Right ventricle myocardium inferior (tissue), 1 donor: ENCODE results near the gene SPI1. TPM values are rescaled to one million over a fixed set of nuclear protein-coding genes. Genes with fewer than 3 reads are reported as not detected.

Experiments
- ATAC-seq: fragments of 200-7000 bp; cut with Tn5 transposase; one replicate; pipeline ENCODE4 v1.9.1; 2020; ENCODE audit warnings: mild to moderate bottlenecking, moderate library complexity
- DNase-seq: peaks from one replicate; pipeline ENCODE4 v3.0.0; 2021; ENCODE audit errors: missing footprints
- intact Hi-C: fragments of 100-400 bp; cut with DNase I; formaldehyde crosslinking; loops from one replicate; pipeline ENCODE4 v1.11.0; 2022
- total RNA-seq: library from RNA; stranded (reverse); fragmentation: NEBNext Ultra II Directional; extraction: Animal tissue kit (Norgen Biotek cat#: 25700); gene quantifications from one replicate; pipeline ENCODE4 v1.2.1, GENCODE V29; 2021
- donor health status: DM: no; HTN: yes; CAD: no; lungs with severe emphysema.

SPI1 gene
- total RNA-seq, 1 donor from 2014 or later, result 14.6 TPM

DNA sequence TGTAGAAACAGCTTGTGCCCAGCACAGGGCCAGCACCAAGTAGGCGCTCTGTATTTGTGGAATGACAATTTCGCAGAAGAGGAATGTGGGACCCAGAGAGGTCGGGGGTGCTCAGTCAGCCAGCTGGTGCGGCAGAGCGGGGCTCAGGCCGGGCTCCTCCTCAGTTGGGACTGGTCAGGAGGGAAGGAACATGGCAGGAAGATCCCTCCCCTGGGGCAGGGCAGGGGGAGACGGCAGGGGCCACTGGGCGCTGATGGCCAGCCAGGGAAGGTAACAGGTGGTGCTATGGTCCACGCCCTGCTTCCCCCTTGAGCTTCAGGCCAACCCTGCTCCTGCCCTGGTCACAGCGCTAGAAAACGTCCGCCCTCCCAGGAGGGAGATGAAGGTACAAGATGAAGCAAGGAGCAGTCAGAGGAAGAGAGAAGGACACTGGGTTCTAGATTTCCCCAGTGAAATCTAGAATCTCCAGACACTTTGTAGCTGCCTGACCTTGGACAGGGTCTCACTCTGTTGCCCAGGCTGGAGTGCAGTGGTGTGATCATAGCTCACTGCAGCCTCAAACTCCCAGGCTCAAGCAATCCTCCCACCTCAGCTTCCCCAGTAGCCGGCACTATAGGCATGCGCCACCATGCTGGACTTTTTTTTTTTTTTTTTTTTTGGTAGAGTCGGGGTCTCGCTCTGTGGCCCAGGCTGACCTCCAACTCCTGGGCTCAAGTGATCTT is 13.5 kb upstream of the SPI1 start:
- intact Hi-C loops, result no loop called here
- DNase-seq (no peak), ATAC-seq (no peak)

DNA sequence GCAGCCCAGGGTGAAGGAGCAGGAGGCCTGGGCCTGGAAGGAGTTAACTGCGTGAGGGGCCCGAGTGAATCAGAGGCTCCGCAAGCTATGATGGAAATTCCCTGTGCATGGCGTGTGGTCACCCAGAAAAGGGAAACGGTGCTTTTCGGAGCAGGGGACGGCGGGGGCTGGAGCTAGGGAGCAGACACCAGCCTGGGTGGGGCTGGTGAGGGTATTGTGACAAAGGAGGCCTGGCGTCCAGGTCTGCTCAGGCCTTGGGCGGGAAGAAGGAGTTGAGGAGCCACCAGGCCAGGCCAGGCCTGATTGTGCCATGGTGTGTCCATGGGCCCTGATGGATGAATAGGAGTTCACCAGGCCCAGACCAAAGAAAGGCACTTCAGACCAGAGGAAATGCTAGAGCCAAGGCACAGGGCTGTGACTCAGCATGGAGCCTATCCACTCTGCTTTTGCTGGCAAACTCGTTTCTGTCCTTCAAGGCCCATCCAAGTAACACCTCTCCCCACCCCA is 12.8 kb upstream of the SPI1 start:
- intact Hi-C loops, result no loop called here
- peak; percentile 82 for DNase-seq
- ATAC-seq, result no peak

DNA sequence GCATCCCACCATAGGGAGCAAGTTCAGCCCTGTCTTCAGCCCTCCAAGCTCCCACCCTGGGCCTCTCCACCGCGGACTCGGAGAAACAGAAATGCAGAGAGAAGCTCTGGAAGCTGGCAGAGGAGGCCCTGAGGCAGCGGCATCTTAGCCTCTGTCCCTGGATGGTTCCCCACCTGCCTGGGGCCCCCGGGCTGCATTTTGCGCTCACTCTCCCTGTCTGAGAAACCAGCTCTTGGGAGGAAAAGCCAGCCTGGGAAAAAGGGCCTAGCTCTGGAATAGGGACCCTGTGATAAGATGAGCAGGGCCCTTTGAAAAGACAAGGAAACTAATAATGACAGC is 12.0 kb upstream of the SPI1 start:
- intact Hi-C loops, result no loop called here
- DNase-seq (no peak), ATAC-seq (no peak)

DNA sequence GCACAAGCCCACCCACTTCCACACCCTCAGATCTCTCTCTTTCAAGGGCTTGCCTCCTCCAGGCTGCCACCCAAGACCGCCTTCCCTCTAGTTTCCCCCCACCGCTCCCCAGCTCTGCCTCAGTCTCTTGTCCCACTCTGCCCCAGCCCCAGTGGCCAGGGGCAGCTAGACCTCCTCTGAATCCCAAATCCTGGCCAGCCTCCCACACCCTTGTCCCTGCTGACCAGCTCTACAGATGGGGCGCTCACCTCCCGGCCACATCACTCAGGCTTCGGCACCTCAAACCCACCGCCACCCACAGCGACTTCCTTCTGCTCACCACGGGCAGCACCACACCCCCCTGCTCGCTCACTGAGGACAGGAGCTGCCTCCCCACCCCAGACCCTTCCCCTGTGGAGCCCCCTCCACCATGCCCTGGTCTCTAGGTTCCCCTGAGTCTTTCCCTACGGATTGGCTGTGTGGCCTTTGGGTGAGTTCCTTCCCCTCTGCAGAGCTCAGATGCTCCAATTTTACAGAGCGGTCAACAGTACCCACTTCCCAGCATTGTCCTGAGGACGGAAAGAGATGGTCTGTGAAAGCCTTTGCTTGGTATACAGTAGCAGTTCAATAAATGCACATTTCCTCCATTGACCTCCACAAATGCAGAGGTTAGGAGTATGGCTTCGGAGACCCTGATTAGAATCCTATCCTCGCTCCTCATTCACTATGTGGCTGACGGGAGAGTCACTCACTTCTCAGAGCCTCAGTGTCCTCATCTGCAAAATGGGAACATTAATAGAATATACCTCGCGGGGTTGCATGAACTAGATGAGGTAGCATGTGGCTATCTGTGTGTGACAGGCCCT is 11.5 kb upstream of the SPI1 start:
- intact Hi-C loops, result loop anchor here (10.0 kb wide), 1 partner anchor 455 kb away; the partner anchor contains the start of gene NUP160
- ATAC-seq (no peak), DNase-seq (peak; percentile 81)

DNA sequence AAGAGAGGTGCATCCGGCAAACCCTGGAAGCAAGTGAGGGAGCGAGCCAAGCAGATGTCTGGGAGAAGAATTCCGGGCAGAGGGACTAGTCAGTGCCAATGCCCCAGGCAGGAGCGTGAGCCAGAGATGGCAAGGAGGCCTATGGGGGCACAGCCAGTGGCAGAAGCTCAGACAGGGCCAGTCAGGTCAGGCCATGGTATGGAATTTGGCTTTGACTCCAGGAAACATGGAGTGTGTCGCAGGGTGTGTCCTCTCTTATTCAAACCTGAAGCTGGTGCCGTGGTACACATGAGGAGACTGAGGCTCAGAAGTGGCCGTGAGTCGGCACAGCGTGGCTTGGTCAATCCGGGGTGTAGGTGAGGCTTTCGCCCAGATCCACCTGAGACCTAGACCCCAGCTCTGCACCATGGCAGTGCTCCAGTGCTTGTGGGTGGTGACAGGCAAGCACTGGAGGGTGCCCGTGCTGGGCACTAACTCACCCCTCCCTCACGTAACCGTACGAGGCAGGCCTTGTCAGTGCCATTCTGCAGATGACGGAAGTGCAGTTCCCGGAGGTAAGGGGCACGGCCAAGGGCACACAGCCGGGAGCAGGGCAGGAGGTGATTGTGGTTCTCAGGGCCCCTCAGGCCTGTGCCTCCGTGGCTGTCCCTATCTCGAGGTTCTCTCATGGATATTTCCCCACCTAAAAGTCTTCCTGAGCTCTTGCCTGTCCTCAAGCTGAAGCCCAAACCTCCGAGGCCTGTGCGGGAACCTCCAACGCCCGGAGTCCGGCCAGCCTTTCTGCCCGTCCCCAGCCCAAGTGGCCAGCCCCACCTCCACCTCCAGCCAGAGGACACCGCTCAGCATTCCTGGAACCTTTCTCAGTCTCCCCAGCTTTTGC is 10.6 kb upstream of the SPI1 start:
- DNase-seq (peak; percentile 69), ATAC-seq (no peak)
- intact Hi-C loops, result loop anchor here (10.0 kb wide), 1 partner anchor 456 kb away; the partner anchor contains the start of gene NUP160

DNA sequence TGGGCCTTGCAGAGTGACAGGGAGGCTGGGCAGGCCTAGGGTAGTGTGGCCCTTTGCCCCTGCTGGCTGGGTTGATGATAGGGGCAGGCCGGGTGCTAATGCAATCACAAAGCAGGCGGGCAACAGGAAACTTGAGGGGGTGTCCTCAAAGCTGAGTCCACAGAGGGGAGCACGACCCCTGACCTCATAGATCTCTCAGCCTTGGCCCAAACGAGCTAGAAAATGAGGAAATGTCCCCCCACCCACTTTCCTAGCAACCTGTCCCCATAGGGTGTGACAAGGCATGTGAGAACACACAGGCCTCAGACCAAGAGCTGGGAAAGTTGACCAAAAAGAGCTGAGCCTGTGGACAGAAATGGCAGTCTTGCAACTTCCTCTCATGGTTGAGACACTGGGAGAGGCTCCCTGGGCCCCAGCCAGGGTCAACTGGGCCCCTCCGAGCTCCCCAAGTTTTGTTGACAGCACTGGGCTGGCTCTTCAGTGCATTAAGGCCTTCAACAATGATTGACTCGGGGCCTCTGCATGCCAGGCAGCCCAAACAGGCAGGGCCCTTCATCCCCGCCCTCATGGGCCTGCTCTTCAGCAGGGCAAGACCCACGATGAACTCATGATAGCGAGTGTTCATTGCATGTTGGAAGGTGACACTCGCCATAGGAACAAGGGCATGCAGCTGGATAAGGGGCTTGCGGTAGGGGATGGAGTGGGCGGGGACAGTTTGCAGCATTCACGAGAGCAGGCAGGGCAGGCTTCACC is 9.8 kb upstream of the SPI1 start:
- intact Hi-C loops, result loop anchor here (10.0 kb wide), 1 partner anchor 457 kb away; the partner anchor contains the start of gene NUP160
- ATAC-seq (no peak), DNase-seq (peak; percentile 65)

DNA sequence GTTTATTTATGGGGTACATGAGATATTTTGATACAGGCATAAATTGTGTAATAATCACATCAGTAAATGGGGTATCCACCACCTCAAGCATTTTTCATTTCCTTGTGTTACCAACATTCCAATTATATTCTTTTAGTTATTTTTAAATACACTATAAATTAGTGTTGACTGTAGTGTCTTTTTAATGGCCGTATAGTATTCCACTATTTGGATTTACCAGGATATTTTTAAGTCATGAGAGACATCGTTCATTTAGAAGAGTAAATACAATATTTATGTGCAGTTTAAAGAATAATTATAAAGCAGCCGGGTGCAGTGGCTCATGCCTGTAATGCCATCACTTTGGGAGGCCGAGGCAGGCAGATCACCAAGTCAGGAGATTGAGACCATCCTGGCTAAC is 6.2 kb upstream of the SPI1 start:
- DNase-seq, result no peak
- intact Hi-C loops, result loop anchor here (10.0 kb wide), 1 partner anchor 460 kb away; the partner anchor contains the start of gene NUP160
- ATAC-seq, result no peak

DNA sequence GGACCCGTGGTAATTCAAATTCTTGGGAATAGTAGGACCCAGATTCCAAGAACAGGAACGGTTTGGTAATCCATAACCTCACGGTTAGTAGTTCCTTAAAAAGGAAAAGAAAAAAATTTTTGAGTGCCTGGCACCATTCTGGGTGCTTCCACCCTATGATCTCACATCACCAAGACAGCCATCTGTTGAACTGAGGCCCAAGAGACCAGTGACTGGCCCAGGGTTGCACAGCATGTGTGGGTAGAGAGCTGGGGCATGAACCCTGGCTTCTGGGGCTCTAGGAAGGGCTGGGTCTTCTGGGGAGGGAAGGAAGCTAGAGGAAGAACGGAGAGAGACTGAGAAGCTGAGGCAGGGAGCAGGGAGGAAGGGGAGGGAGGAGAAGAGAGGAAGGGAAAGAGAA is 4.7 kb upstream of the SPI1 start:
- ATAC-seq (peak; percentile 15), DNase-seq (no peak)
- intact Hi-C loops, result loop anchor here (10.0 kb wide), 1 partner anchor 462 kb away; the partner anchor contains the start of gene NUP160

DNA sequence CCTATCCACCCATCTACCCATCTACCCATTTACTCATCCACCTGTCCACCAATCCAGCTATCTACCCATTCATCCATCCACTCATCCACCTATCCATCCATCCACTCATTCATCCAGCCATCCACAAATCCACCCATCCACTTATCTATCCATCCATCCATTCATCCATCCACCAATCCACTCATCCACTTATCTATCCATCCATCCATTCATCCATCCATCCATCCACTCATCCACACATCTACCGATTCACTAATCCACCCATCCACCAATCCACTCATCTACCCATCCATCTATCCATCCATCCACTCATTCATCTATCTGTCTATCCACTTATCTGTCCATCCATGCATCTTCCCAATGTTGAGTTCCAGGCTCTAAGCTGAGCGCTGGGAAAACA is 1.7 kb upstream of the SPI1 start:
- no peak for ATAC-seq
- intact Hi-C loops, result loop anchor here (10.0 kb wide), 1 partner anchor 465 kb away; the partner anchor contains the start of gene NUP160
- no peak for DNase-seq

DNA sequence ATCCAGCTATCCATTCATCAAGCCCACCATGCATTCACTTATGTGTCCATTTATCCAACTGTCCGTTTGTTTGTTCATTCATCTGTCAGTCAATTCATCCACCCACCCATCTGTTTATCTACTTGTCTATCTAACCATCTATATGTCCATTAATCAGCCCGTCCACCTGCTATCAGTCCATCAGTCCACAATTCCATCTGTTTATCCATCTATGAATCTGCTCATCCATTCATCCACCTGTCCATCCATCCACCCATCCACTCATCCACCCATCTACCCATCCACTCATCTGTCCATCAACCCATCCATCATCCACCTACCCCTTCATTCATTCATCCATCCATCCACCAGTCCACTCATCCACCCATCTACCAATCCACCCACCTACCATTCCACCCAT is 970 bp upstream of the SPI1 start:
- no peak for DNase-seq
- no peak for ATAC-seq
- intact Hi-C loops, result loop anchor here (10.0 kb wide), 2 partner anchors 175 to 235 kb away; partner anchors contain the start of gene CELF1

DNA sequence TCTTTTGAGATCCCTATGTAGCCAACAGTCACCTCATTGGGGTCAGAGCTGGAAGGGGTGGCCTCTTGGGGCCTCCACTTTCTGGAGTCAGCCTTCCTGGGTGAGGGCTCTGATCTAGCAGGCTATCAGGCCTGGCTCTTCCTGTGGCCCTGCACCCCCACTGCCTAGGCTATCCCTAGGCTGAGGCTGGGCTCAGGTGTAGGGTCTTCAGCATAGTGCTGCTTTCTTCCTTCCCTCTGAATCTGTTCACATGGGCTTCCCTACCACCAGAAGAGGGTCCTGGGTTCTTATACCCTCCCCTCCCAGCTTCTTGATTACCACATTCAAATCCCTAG is 456 bp upstream of the SPI1 start:
- ATAC-seq (no peak), DNase-seq (no peak)
- intact Hi-C loops, result loop anchor here (10.0 kb wide), 2 partner anchors 176 to 236 kb away; partner anchors contain the start of gene CELF1

DNA sequence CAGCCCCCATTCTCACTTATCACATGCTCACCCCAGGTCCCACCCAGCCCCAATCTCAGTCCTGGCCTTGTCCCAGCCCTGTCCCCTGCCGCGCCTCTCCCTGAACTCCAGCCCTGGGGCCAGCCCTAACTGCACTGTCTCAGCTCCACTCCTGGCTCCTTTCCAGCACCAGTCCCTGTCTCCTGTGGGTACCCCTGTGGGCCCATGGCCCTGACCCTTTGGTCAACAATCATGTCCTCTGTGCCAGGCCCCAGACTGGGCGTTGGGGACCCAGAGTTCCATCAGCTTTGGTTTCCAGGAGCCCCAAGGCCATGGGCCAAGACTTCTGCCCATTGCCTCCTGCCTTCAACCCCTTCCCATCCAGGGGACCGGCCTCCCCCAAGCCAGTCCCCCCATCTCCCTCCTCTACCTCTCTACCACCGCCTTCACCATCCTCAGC is 757 bp downstream of the SPI1 start:
- ATAC-seq (peak; percentile 31), DNase-seq (no peak)
- intact Hi-C loops, result loop anchor here (10.0 kb wide), 2 partner anchors 177 to 237 kb away; partner anchors contain the start of gene CELF1

DNA sequence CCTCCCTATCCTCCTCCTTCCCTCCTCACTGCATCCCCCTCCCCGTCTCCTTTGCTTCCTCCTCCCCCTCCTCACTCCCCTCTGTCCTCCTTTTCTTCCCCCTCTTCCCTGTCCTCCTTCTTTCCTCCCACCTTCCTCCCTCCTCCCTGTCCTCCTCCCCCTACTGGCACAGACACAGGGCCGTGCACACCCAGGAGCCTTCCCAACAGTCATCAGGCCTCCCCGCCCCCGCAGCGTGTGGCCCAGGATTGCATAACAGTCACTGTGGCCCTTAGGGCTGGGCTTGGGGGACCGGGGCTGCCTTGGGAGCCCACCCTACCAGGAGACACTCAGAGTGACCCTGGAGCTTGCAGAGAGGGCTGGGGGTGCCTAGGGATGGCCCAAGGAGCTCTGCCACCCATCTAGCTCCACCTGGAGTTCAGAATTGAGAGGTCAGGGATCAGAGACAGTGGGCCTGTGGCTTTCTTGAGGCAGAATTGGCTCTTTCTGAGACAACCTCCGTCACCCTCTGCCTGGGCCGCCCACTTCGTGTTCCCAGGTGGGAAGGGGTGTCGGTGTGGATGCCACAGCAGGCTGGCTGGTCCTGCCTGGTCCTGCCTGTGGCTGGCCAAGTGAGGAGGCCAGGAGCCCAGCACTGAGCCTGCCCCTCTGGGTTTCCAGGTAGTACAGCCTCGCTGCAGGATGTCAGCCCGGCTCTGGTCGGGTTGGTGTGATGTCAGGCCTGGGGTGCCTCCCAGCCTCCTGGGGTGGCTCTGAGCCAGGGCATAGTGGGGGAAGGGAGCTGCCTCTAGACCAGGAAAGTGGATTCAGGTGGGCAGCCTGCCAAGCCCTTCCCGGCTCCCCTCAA is 1.6 kb downstream of the SPI1 start:
- ATAC-seq (peak; percentile 50), DNase-seq (peak; percentile 90)
- intact Hi-C loops, result loop anchor here (10.0 kb wide), 2 partner anchors 178 to 238 kb away; partner anchors contain the start of gene CELF1

DNA sequence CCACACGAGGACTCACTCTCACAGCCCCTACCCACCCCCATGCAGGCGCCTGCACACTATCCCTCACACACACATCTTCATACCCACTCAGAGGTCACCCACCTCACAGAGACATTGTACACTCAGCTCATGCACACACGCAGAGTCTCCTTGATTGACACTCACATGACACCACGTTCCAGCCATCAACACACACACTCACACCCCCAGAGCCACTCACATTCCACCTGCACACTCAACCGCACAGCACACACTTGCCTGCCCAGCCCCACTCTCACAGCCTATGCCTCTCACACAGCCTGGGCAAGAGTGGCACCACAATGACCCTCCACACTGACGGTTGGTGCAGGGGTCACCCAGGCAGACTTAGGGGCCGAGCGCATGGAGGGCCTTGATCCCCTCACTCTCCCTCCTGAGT is 2.2 kb downstream of the SPI1 start:
- intact Hi-C loops, result loop anchor here (10.0 kb wide), 2 partner anchors 179 to 239 kb away; partner anchors contain the start of gene CELF1
- DNase-seq (no peak), ATAC-seq (no peak)

DNA sequence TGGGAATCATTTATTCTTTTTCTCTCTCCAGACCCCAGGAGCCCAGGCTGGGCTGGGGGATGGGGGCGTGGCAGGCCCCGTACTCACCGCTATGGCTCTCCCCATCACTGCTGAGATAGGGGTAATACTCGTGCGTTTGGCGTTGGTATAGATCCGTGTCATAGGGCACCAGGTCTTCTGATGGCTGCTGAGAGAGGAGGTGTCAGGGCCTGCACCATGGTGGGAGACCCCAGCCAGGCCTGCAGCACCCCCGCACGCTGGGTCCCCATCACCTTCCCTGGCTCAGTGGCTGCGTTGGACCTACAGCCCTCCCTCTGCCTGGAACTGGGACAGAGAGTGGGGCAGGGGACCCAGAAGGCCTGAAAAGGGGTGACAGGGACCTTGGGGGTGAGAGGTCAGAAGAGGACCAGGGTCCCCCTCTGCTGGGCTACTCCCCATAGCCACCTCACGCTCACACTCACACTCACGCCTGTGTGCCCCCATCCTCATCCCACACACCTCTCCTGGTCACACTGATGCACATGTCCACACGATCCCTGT is 2.7 kb downstream of the SPI1 start:
- no peak for ATAC-seq
- intact Hi-C loops, result loop anchor here (2.0 to 10.0 kb wide), 4 partner anchors 33 to 239 kb away; partner anchors contain the start of genes CELF1 and SLC39A13
- DNase-seq, result no peak

DNA sequence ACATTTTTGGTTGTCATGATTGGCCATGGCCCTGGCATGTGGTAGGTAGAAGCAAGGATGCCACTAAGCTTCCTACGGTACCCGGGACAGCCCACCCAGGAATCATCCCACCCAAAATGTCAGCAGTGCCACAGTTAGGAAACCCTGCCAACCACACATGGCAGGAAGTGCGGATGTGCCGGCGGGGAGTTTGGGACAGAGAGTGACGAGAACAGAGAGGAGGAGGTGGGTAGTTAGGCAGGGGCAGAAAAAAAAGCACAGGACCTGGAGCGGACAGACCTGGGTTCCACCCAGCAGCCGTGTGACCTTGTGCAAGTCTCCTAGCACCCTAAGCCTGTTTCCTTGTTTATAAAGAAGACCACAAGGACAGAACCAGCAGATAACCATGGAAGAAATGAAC is 3.3 kb downstream of the SPI1 start:
- intact Hi-C loops, result loop anchor here (2.0 to 10.0 kb wide), 4 partner anchors 34 to 240 kb away; partner anchors contain the start of genes CELF1 and SLC39A13
- no peak for DNase-seq
- no peak for ATAC-seq
